ENCODE results near the gene NEK6. TPM values are rescaled to one million over a fixed set of nuclear protein-coding genes. Genes with fewer than 3 reads are reported as not detected.

The NEK6 gene
- total RNA-seq, 1 donor from 2014 or later: 43.9 TPM

DNA sequence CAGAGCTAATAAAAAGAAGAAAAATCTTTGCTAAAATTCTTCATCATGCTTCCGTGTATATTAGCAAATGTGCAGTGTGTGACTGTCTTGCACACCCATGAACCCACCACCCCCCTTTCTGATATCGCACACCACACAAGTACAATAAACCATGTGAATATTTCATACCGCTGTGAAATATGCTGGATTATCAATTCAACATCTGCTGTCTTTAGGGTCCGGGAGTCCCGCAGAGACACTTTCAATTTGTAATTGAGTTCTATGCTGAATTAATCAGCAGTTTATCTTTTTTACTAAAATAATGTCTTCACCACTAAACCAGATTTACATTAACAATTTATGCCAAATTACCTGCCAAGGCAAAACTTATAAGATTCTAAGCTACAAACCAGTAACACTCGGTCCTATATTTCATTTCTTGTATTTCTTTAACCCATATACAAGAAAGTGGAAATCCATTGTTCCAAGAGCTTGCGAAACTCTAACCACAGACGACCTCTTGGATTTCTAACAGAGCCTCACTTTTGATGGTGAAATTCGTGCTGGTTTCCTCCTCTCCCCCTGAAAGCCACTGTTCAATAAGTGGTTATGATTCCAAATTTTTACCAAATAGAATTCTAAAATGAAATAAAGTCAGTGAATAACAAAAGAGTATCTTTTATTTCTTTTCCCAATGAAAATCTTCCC lies 113.3 kb downstream of the NEK6 start:
- Mint-ChIP-seq H3K9me3 (ENCODE audit: unreplicated experiment) (no peaks in the 10 kb centered on the region), H3K4me1 (ENCODE audit: unreplicated experiment) (peaks cover 28% of the 10 kb centered on the region), H3K4me3 (ENCODE audit: unreplicated experiment) (no peak overlapping the region), H3K27me3 (ENCODE audit: unreplicated experiment) (no peaks in the 10 kb centered on the region), H3K36me3 (ENCODE audit: low read depth, unreplicated experiment) (peaks cover 7% of the 10 kb centered on the region), H3K27ac (ENCODE audit: unreplicated experiment) (peak overlapping the region; percentile 22)
- DNase-seq (ENCODE audit: low spot score): no peak
- TF ChIP-seq, protein P1, sequence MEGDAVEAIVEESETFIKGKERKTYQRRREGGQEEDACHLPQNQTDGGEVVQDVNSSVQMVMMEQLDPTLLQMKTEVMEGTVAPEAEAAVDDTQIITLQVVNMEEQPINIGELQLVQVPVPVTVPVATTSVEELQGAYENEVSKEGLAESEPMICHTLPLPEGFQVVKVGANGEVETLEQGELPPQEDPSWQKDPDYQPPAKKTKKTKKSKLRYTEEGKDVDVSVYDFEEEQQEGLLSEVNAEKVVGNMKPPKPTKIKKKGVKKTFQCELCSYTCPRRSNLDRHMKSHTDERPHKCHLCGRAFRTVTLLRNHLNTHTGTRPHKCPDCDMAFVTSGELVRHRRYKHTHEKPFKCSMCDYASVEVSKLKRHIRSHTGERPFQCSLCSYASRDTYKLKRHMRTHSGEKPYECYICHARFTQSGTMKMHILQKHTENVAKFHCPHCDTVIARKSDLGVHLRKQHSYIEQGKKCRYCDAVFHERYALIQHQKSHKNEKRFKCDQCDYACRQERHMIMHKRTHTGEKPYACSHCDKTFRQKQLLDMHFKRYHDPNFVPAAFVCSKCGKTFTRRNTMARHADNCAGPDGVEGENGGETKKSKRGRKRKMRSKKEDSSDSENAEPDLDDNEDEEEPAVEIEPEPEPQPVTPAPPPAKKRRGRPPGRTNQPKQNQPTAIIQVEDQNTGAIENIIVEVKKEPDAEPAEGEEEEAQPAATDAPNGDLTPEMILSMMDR (IDR thresholded peaks at IDR 0.05; ENCODE audit: unreplicated experiment): no peak

DNA sequence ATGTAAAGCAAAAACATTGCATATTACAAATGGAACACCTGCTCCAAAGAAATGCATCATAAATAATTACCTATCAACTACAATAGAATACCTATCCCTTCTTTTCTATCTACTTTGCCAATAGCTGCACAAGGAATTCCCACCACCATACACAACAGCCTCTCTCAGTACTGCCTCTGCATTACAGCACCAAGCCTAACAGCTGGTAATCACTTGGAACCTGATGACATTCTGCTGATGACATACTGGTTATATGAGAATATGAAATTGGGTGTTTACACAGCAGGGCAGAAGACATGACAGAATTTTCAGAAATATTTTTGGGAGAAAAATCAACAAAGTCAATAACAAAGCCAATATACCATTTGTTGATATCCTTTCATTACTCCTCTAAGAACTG lies 114.3 kb downstream of the NEK6 start:
- DNase-seq (ENCODE audit: low spot score): no peak
- Mint-ChIP-seq H3K4me3 (ENCODE audit: unreplicated experiment) (no peak overlapping the region), H3K9me3 (ENCODE audit: unreplicated experiment) (no peaks in the 10 kb centered on the region), H3K36me3 (ENCODE audit: low read depth, unreplicated experiment) (peaks cover 4% of the 10 kb centered on the region), H3K4me1 (ENCODE audit: unreplicated experiment) (peaks cover 28% of the 10 kb centered on the region), H3K27ac (ENCODE audit: unreplicated experiment) (no peak overlapping the region), H3K27me3 (ENCODE audit: unreplicated experiment) (no peaks in the 10 kb centered on the region)
- TF ChIP-seq, protein P1 (IDR thresholded peaks at IDR 0.05; ENCODE audit: unreplicated experiment): no peak

DNA sequence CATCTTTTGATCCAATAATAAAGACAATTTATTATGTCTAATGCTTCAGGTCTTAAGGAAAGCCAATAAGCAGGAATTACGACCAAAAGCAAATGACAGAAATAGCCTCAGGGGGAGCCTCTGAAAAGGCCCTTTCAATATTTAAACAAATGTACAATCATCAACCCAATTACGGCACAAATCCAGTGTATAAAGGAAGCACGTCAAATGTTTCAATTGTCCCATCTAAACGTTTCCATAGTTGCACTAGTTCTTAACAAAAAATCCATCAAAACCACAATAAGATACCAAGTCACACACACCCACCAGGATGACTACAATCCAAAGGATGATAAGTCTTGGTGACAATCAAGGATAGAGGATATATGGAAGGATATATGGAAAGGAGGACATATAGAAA lies 115.6 kb downstream of the NEK6 start:
- no peak for DNase-seq (ENCODE audit: low spot score)
- Mint-ChIP-seq H3K27me3 (ENCODE audit: unreplicated experiment) (no peaks in the 10 kb centered on the region), H3K9me3 (ENCODE audit: unreplicated experiment) (no peaks in the 10 kb centered on the region), H3K4me3 (ENCODE audit: unreplicated experiment) (no peak overlapping the region), H3K4me1 (ENCODE audit: unreplicated experiment) (peaks cover 28% of the 10 kb centered on the region), H3K36me3 (ENCODE audit: low read depth, unreplicated experiment) (peaks cover 4% of the 10 kb centered on the region), H3K27ac (ENCODE audit: unreplicated experiment) (no peak overlapping the region)
- TF ChIP-seq, protein P1 (IDR thresholded peaks at IDR 0.05; ENCODE audit: unreplicated experiment): no peak

DNA sequence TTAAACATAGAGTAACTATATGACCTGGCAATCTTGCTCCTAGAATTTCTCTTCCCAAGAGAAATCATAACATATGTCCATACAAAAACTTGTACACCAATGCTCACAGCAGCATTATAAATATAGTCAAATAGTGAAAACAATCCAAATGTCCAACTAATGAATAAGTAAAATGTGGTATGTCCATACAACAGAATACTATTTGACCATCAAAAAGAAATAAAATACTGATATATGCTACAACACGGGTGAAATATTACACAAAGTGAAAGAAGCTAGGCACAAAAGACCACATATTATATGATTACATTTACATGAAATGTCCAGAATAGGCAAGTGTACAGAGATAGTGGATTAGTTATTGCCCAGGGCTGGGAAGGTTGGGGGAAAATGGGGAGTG lies 116.1 kb downstream of the NEK6 start:
- H3K27ac Mint-ChIP-seq (ENCODE audit: unreplicated experiment): no peak overlapping the region
- H3K4me1 Mint-ChIP-seq (ENCODE audit: unreplicated experiment): peaks cover 28% of the 10 kb centered on the region
- H3K9me3 Mint-ChIP-seq (ENCODE audit: unreplicated experiment): no peaks in the 10 kb centered on the region
- H3K36me3 Mint-ChIP-seq (ENCODE audit: low read depth, unreplicated experiment): peaks cover 4% of the 10 kb centered on the region
- TF ChIP-seq, protein P1 (IDR thresholded peaks at IDR 0.05; ENCODE audit: unreplicated experiment): no peak
- peak overlapping the region; percentile 5 for H3K4me3 Mint-ChIP-seq (ENCODE audit: unreplicated experiment)
- DNase-seq (ENCODE audit: low spot score): no peak
- no peaks in the 10 kb centered on the region for H3K27me3 Mint-ChIP-seq (ENCODE audit: unreplicated experiment)

DNA sequence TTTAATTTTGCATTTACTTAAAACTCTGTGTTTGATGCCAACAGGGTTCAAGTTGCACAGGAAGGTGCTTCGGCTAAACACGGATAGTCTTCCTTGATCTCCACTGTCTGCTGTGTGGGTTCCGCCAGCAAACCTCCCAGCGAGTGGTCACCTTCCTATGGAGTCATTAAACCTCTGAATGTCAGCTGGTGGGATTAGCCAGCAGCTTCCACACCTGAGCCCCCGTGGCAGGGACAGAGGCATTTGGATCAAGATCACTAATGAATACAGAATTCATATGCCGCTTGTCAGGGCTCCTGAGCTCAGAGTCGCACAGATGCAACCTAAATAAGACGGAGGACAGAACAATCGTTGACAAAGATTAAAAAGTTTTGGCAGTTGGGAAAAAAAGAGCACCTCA lies 118.0 kb downstream of the NEK6 start:
- TF ChIP-seq, protein P1 (IDR thresholded peaks at IDR 0.05; ENCODE audit: unreplicated experiment): no peak
- Mint-ChIP-seq H3K4me3 (ENCODE audit: unreplicated experiment) (peak overlapping the region; percentile 66), H3K36me3 (ENCODE audit: low read depth, unreplicated experiment) (peaks cover 7% of the 10 kb centered on the region), H3K9me3 (ENCODE audit: unreplicated experiment) (no peaks in the 10 kb centered on the region), H3K27me3 (ENCODE audit: unreplicated experiment) (no peaks in the 10 kb centered on the region), H3K27ac (ENCODE audit: unreplicated experiment) (no peak overlapping the region), H3K4me1 (ENCODE audit: unreplicated experiment) (peaks cover 21% of the 10 kb centered on the region)
- DNase-seq (ENCODE audit: low spot score): no peak
